B cell (primary cell): ENCODE data around the gene CCDC50. TPM values are rescaled to one million over a fixed set of nuclear protein-coding genes. Genes with fewer than 3 reads are reported as not detected.

Experiments
- ATAC-seq: fragments of 200-7000 bp; cut with Tn5 transposase; one replicate; pipeline ENCODE4 v1.10.0; 2021; ENCODE audit warnings: low read depth, mild to moderate bottlenecking, moderate number of reproducible peaks, moderate library complexity
- CTCF ChIA-PET: fragments of 350-600 bp; sonication (Branson Sonifier 250); formaldehyde crosslinking; loops from one replicate; lab custom pipeline; 2021; ENCODE audit warnings: antibody characterized with exemption, inconsistent platforms; lab: Charles Lee
- POLR2A ChIA-PET: fragments of 350-600 bp; sonication (Branson Sonifier 250); formaldehyde crosslinking; loops from one replicate; lab custom pipeline; 2021; ENCODE audit warnings: antibody characterized with exemption; lab: Charles Lee
- DNase-seq: peaks from one replicate; pipeline ENCODE4 v3.0.0; 2013
- H2AFZ ChIP-seq: 2 replicates; pipeline ENCODE4 v1.6.1; 2012; ENCODE audit warnings: mild to moderate bottlenecking, low read depth, low read length; ENCODE audit not compliant: insufficient read depth, poor library complexity, severe bottlenecking
- H3K27ac ChIP-seq, 2 donors: 1 replicate in 1 of 2; 2 replicates in 1 of 2; pipeline ENCODE4 v1.5.1; 2012 to 2013; ENCODE audit warnings: low read length in 2 of 2, mild to moderate bottlenecking in 2 of 2, moderate library complexity in 1 of 2
- H3K27me3 ChIP-seq, 4 experiments: fragments of 200-600 bp in 1 of 4; sonication (generic) in 1 of 4; replicated peaks in 1 of 4; 1 replicate in 2 of 4; 2 replicates in 2 of 4; pipeline versions ENCODE4 v1.6.1 to v1.7.0; 2013 to 2016; ENCODE audit warnings: low read length in 3 of 4, mild to moderate bottlenecking in 2 of 4, mixed read lengths in 1 of 4, moderate library complexity in 1 of 4; ENCODE audit not compliant: insufficient read depth in 4 of 4, control insufficient read depth in 3 of 4; ENCODE audit errors: control extremely low read depth in 1 of 4
- H3K36me3 ChIP-seq, 2 experiments: replicated peaks in 1 of 2; 1 replicate in 1 of 2; 2 replicates in 1 of 2; pipeline versions ENCODE4 v1.6.1 to v1.7.1; 2013; ENCODE audit warnings: low read length in 1 of 2; ENCODE audit not compliant: insufficient read depth in 2 of 2, control insufficient read depth in 1 of 2; ENCODE audit errors: control extremely low read depth in 1 of 2, extremely low read depth in 1 of 2
- H3K4me1 ChIP-seq, 2 donors: fragments of 200-600 bp in 1 of 2; sonication (generic) in 1 of 2; 1 replicate in 1 of 2; 2 replicates in 1 of 2; pipeline versions ENCODE4 v1.5.1 to v1.6.1; 2013 to 2017; ENCODE audit warnings: low read length in 2 of 2; ENCODE audit not compliant: control insufficient read depth in 2 of 2, insufficient read depth in 2 of 2
- H3K4me2 ChIP-seq: replicated peaks from 2 replicates; pipeline ENCODE3; 2012; ENCODE audit warnings: mild to moderate bottlenecking, low read depth, low read length; ENCODE audit not compliant: poor library complexity, severe bottlenecking
- H3K4me3 ChIP-seq, 5 experiments: fragments of 200-600 bp in 1 of 5; sonication (generic) in 1 of 5; 1 replicate in 3 of 5; 2 replicates in 2 of 5; pipeline versions ENCODE4 v1.5.1 to v1.7.0; 2011 to 2016; ENCODE audit warnings: low read length in 4 of 5, mild to moderate bottlenecking in 4 of 5, low read depth in 2 of 5, control low read depth in 1 of 5, moderate library complexity in 1 of 5; ENCODE audit not compliant: insufficient read depth in 1 of 5; ENCODE audit errors: control extremely low read depth in 1 of 5, extremely low read depth in 1 of 5
- H3K79me2 ChIP-seq: fragments of 200-600 bp; sonication (generic); one replicate; pipeline ENCODE4 v1.6.0; 2016; ENCODE audit warnings: low read length; ENCODE audit not compliant: control insufficient read depth, insufficient read depth
- H3K9ac ChIP-seq: fragments of 200-600 bp; sonication (generic); 2 replicates; pipeline ENCODE4 v1.6.1; 2017; ENCODE audit warnings: mild to moderate bottlenecking, low read length, moderate library complexity
- H3K9me3 ChIP-seq, 3 donors: one replicate each; pipeline versions ENCODE4 v1.6.1 to v1.7.1; 2013; ENCODE audit warnings: low read length in 2 of 3; ENCODE audit not compliant: control insufficient read depth in 2 of 3, insufficient read depth in 1 of 3; ENCODE audit errors: control extremely low read depth in 1 of 3
- H4K20me1 ChIP-seq: 2 replicates; pipeline ENCODE4 v1.6.0; 2012; ENCODE audit warnings: mild to moderate bottlenecking, low read length; ENCODE audit not compliant: insufficient read depth, control insufficient read depth, poor library complexity, severe bottlenecking
- H3K27ac Mint-ChIP-seq: one replicate; pipeline ENCODE4 v1.8.0; 2021; ENCODE audit warnings: mixed read lengths
- H3K27me3 Mint-ChIP-seq: one replicate; pipeline ENCODE4 v1.8.0; 2021; ENCODE audit warnings: mixed read lengths
- H3K4me1 Mint-ChIP-seq: one replicate; pipeline ENCODE4 v1.8.0; 2021; ENCODE audit warnings: mixed read lengths
- H3K4me3 Mint-ChIP-seq: one replicate; pipeline ENCODE4 v1.8.0; 2021; ENCODE audit warnings: mixed read lengths
- H3K9me3 Mint-ChIP-seq: one replicate; pipeline ENCODE4 v1.8.0; 2022; ENCODE audit warnings: mixed read lengths; ENCODE audit not compliant: insufficient read depth
- EZH2 ChIP-seq: IDR thresholded peaks from 2 replicates; pipeline ENCODE4 v1.6.1; 2012; ENCODE audit warnings: borderline replicate concordance, low read depth, mild to moderate bottlenecking, moderate library complexity, low read length; ENCODE audit not compliant: insufficient read depth, poor library complexity, severe bottlenecking
- WGBS: methylation state at CpG from one replicate; pipeline ENCODE4 v1.1.5; 2013; ENCODE audit warnings: missing lambda C conversion rate; ENCODE audit not compliant: insufficient coverage; 5-methylcytosine and 5-hydroxymethylcytosine counted together
- intact Hi-C: fragments of 100-400 bp; cut with micrococcal nuclease; formaldehyde crosslinking; loops from one replicate; pipeline ENCODE4 v1.10.0; 2022
- polyA plus RNA-seq: library from polyadenylated mRNA; depleted of rRNA; stranded (reverse); fragments of >200 nt; gene quantifications from 2 replicates; pipeline ENCODE4 v1.2.3, GENCODE V29; 2012
- total RNA-seq, 2 donors: library from RNA; stranded (reverse); fragments of 120-200 nt in 1 of 2; gene quantifications; 1 replicate in 1 of 2; 2 replicates in 1 of 2; pipeline versions ENCODE4 v1.2.3 to v1.2.4, GENCODE V29; 2013 to 2022
- TF ChIP-seq, protein P1 (sequence below): fragments of 200-600 bp; IDR thresholded peaks from one replicate; pipeline ENCODE4 v1.8.0; 2022; ENCODE audit warnings: antibody characterized with exemption, mild to moderate bottlenecking

CCDC50 gene
- total and polyA plus RNA-seq, 2 donors (not counting 1 experiment from before 2014, with no cell fraction given): 48.7 to 121 TPM

DNA sequence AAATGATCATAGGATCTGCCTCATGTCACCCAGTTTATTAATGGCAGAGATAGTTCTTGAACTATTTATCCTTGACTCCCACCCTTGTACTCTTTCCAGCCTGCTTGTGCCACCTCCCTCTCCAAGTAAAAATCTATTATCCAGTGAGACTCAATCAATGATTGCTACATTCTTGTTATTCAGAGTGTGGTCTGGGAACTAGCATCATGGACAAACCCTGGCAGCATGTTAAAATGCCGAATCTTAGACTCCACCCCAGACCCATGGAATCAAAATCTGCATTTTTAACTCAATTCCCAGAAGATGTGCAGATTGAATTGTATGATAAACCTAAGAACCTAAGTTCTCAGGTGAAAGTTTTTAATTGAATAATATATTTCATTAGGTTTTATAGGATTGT, 97.1 kb downstream of the CCDC50 start:
- Histone ChIP-seq H3K4me2 (no peak overlapping the region), H3K4me3 (no peak overlapping the region), H3K27me3 (peaks cover 0 to 3% (median 0%) of the 10 kb centered on the region in 4 experiments), H3K27ac (no peak overlapping the region), H4K20me1 (no peaks in the 10 kb centered on the region), H3K4me1 (no peaks in the 10 kb centered on the region), H2AFZ (no peak overlapping the region), H3K36me3 (no peaks in the 10 kb centered on the region), H3K9ac (no peak overlapping the region), H3K79me2 (no peaks in the 10 kb centered on the region), H3K9me3 (no peaks in the 10 kb centered on the region)
- peaks cover 2% of the 10 kb centered on the region for H3K9me3 Mint-ChIP-seq
- H3K4me1 Mint-ChIP-seq: no peaks in the 10 kb centered on the region
- intact Hi-C loops: no loop called here
- ChIA-PET CTCF (no interaction called here), POLR2A (no interaction called here)
- WGBS: no CpG with 5 or more reads among the region's 1 CpG
- H3K4me3 Mint-ChIP-seq: no peak overlapping the region
- H3K27me3 Mint-ChIP-seq: peaks cover 40% of the 10 kb centered on the region
- no peak for ATAC-seq
- H3K27ac Mint-ChIP-seq: no peak overlapping the region
- DNase-seq: no peak
- TF ChIP-seq, protein P1, sequence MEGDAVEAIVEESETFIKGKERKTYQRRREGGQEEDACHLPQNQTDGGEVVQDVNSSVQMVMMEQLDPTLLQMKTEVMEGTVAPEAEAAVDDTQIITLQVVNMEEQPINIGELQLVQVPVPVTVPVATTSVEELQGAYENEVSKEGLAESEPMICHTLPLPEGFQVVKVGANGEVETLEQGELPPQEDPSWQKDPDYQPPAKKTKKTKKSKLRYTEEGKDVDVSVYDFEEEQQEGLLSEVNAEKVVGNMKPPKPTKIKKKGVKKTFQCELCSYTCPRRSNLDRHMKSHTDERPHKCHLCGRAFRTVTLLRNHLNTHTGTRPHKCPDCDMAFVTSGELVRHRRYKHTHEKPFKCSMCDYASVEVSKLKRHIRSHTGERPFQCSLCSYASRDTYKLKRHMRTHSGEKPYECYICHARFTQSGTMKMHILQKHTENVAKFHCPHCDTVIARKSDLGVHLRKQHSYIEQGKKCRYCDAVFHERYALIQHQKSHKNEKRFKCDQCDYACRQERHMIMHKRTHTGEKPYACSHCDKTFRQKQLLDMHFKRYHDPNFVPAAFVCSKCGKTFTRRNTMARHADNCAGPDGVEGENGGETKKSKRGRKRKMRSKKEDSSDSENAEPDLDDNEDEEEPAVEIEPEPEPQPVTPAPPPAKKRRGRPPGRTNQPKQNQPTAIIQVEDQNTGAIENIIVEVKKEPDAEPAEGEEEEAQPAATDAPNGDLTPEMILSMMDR: no peak
- no peak for TF ChIP-seq EZH2

DNA sequence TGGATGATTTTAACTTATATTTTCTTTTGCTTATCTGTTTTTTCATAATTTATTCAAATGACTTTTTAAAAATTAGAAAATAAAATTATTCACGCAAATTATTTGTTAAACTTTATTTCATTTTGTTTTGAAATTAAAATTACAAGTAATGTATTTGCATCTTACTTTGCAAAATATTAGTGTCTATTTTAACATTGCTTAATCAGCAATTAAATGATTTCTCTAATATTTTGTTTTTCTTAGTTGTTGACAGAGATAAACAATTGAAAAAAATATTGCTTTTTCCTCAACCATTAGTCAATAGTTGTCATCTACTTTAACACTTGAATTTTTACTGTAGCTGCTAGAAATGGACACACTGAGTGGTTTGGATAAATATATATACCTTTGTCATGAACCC, 99.0 kb downstream of the CCDC50 start:
- no peaks in the 10 kb centered on the region for H3K9me3 ChIP-seq
- H3K27ac ChIP-seq: no peak overlapping the region
- intact Hi-C loops: no loop called here
- TF ChIP-seq, protein P1: no peak
- no peak for TF ChIP-seq EZH2
- no peaks in the 10 kb centered on the region for H3K4me1 Mint-ChIP-seq
- H3K9ac ChIP-seq: no peak overlapping the region
- H3K27me3 ChIP-seq: peaks cover 0 to 3% (median 0%) of the 10 kb centered on the region in 4 experiments
- H3K36me3 ChIP-seq: no peaks in the 10 kb centered on the region
- no peaks in the 10 kb centered on the region for H4K20me1 ChIP-seq
- ATAC-seq (no peak), DNase-seq (no peak)
- H3K4me3 Mint-ChIP-seq: no peak overlapping the region
- no peak overlapping the region for H2AFZ ChIP-seq
- no peaks in the 10 kb centered on the region for H3K4me1 ChIP-seq
- H3K27me3 Mint-ChIP-seq: peaks cover 34% of the 10 kb centered on the region
- WGBS: no CpG with 5 or more reads among the region's 1 CpG
- peaks cover under 1% of the 10 kb centered on the region for H3K9me3 Mint-ChIP-seq
- ChIA-PET CTCF (no interaction called here), POLR2A (no interaction called here)
- H3K79me2 ChIP-seq: no peaks in the 10 kb centered on the region
- H3K4me2 ChIP-seq: no peak overlapping the region
- no peak overlapping the region for H3K4me3 ChIP-seq
- no peak overlapping the region for H3K27ac Mint-ChIP-seq
